Measurements from ENCODE around the gene ANK3. TPM values are rescaled to one million over a fixed set of nuclear protein-coding genes. Genes with fewer than 3 reads are reported as not detected.
A peak's percentile ranks its signal among the peaks of the same experiment; 100 is the strongest.

Gene ANK3
- total RNA-seq, 6 experiments from 2014 or later = not detected

DNA sequence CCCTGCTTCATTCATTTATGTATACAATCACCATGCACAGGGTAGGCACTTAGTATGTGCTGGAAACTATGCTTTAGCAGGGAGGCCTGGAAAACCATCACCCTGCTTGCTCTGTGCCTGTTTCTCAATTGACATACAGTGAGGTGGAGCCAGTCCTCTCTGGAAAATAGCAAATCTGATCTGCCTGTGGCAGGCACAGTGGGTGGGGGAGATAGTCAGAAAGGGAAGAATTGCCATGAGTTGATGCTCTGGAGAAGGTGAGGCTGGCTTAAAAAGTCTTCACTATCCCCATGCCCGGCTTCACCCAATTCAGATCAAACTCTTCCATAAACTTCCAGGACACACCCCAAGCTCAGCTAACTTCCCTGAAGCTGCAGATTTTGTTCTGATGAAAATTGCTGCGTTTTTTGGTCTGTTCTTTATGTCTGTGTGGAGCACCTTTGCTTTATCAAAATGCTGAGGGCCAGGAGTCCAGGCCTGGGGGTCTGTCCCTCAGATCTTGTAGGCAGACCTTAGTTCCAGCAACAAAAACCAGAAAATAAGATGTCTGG is 84.8 kb downstream of the ANK3 start:
- no peak for DNase-seq
- H3K9me3 Mint-ChIP-seq = no peaks in the 10 kb centered on the region
- peaks cover 33% of the 10 kb centered on the region for H3K4me1 Mint-ChIP-seq (ENCODE audit: low read depth)
- H3K36me3 Mint-ChIP-seq (ENCODE audit: low read depth) = no peaks in the 10 kb centered on the region
- no peak for TF ChIP-seq CTCF (IDR thresholded peaks at IDR 0.05)
- H3K4me3 Mint-ChIP-seq = peak overlapping the region; percentile 61
- no peaks in the 10 kb centered on the region; the same call in 1 of the 2 replicates for H3K27me3 Mint-ChIP-seq (ENCODE audit: insufficient read depth)
- H3K27ac Mint-ChIP-seq = peak overlapping the region; percentile 72

- no peak for DNase-seq
- H3K27ac Mint-ChIP-seq = no peak overlapping the region
- no peak for TF ChIP-seq CTCF (IDR thresholded peaks at IDR 0.05)
Observed at GRCh38 chr10:60303778-60304177, 85.9 kb downstream of the ANK3 start.

GRCh38 chr10:60299961-60300883 is 89.5 kb downstream of the ANK3 start:
- Mint-ChIP-seq H3K4me1 (ENCODE audit: low read depth) (peaks cover 14% of the 10 kb centered on the region), H3K27me3 (ENCODE audit: insufficient read depth) (no peaks in the 10 kb centered on the region), H3K9me3 (no peaks in the 10 kb centered on the region), H3K4me3 (no peak overlapping the region), H3K36me3 (ENCODE audit: low read depth) (no peaks in the 10 kb centered on the region), H3K27ac (no peak overlapping the region)
- no peak for DNase-seq
- TF ChIP-seq CTCF (IDR thresholded peaks at IDR 0.05) = no peak

More at GRCh38 chr10:60303778-60304177, 85.9 kb downstream of the ANK3 start:
- no peak overlapping the region for H3K4me3 Mint-ChIP-seq
- no peaks in the 10 kb centered on the region for H3K9me3 Mint-ChIP-seq
- no peaks in the 10 kb centered on the region for H3K36me3 Mint-ChIP-seq (ENCODE audit: low read depth)
- H3K4me1 Mint-ChIP-seq (ENCODE audit: low read depth) = peaks cover 33% of the 10 kb centered on the region
- H3K27me3 Mint-ChIP-seq (ENCODE audit: insufficient read depth) = no peaks in the 10 kb centered on the region; the same call in 1 of the 2 replicates

- no peak for DNase-seq
- Mint-ChIP-seq H3K27me3 (ENCODE audit: insufficient read depth) (no peaks in the 10 kb centered on the region), H3K9me3 (no peaks in the 10 kb centered on the region), H3K36me3 (ENCODE audit: low read depth) (no peaks in the 10 kb centered on the region), H3K4me3 (no peak overlapping the region), H3K4me1 (ENCODE audit: low read depth) (0 out of 2 replicates have a peak, but pooled peaks cover 6% of the 10 kb centered on the region), H3K27ac (no peak overlapping the region)
- TF ChIP-seq CTCF (IDR thresholded peaks at IDR 0.05) = no peak
Observed at GRCh38 chr10:60299390-60299778, 90.3 kb downstream of the ANK3 start.

GRCh38 chr10:60298408-60299389 is 91.0 kb downstream of the ANK3 start:
- H3K4me3 Mint-ChIP-seq = no peak overlapping the region
- H3K27me3 Mint-ChIP-seq (ENCODE audit: insufficient read depth) = no peaks in the 10 kb centered on the region
- TF ChIP-seq CTCF (IDR thresholded peaks at IDR 0.05) = no peak

More at GRCh38 chr10:60298408-60299389, 91.0 kb downstream of the ANK3 start:
- Mint-ChIP-seq H3K4me1 (ENCODE audit: low read depth) (0 out of 2 replicates have a peak, but pooled peaks cover 1% of the 10 kb centered on the region), H3K9me3 (no peaks in the 10 kb centered on the region), H3K36me3 (ENCODE audit: low read depth) (no peaks in the 10 kb centered on the region), H3K27ac (no peak overlapping the region)
- DNase-seq = no peak
